Thyroid gland (tissue), 4 donors: ENCODE data around the gene CLIC1.

Source experiments
- POLR2A ChIP-seq, 2 donors: fragments of 450-650 bp; IDR thresholded peaks; one replicate each; pipeline ENCODE4 v1.6.1; 2017; ENCODE audit warnings: antibody characterized with exemption in 2 of 2, mild to moderate bottlenecking in 2 of 2, moderate library complexity in 1 of 2
- TF ChIP-seq, protein P1 (sequence below), 6 experiments: fragments of 200-600 bp in 3 of 6; fragments of 450-650 bp in 3 of 6; sonication (generic) in 3 of 6; IDR thresholded peaks; one replicate each; pipeline ENCODE4 v1.5.1; 2016 to 2019; ENCODE audit warnings: antibody characterized with exemption in 6 of 6, mild to moderate bottlenecking in 2 of 6, inconsistent platforms in 1 of 6, moderate library complexity in 1 of 6

DNA sequence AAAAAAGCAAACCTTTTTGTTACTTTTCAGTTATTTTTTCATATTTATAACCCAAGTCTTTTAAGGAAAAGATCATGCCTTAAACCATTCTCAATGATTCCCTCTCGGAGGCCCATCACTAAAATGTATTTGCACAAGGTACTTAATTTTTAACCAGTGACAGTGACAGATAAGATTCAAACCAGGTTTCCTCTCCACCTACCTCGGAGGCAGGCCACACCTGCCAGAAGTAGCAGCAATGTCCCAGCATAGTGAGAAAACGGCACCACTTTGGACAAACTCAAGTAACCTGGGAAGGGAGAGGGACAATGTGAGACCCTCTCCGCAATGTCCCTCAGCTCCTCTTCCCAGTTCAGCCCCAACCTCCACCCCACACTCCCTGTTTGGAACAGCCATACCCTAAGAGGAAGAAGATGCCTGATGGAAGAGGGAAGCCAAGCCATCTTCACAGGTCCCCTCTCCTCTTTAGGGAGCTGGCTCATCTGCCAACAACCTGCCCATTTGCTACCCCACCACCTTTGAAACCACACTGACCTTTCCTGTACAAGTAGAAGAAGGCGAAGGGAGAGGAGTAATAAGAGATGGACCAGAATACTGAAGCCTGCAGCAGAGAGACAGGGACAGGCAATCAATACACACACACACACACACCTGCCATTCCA, 35.5 kb downstream of the CLIC1 start:
- no peak for TF ChIP-seq POLR2A (IDR thresholded peaks at IDR 0.05)
- TF ChIP-seq, protein P1, sequence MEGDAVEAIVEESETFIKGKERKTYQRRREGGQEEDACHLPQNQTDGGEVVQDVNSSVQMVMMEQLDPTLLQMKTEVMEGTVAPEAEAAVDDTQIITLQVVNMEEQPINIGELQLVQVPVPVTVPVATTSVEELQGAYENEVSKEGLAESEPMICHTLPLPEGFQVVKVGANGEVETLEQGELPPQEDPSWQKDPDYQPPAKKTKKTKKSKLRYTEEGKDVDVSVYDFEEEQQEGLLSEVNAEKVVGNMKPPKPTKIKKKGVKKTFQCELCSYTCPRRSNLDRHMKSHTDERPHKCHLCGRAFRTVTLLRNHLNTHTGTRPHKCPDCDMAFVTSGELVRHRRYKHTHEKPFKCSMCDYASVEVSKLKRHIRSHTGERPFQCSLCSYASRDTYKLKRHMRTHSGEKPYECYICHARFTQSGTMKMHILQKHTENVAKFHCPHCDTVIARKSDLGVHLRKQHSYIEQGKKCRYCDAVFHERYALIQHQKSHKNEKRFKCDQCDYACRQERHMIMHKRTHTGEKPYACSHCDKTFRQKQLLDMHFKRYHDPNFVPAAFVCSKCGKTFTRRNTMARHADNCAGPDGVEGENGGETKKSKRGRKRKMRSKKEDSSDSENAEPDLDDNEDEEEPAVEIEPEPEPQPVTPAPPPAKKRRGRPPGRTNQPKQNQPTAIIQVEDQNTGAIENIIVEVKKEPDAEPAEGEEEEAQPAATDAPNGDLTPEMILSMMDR (IDR thresholded peaks at IDR 0.05): no peak
